Liver (tissue), 9 donors: Measurements from ENCODE around the gene RPP25L. TPM values are rescaled to one million over a fixed set of nuclear protein-coding genes. Genes with fewer than 3 reads are reported as not detected.

Experiments used
- DNase-seq: peaks from one replicate; pipeline ENCODE4 v3.0.0-alpha.2; 2017; ENCODE audit warnings: low spot score
- H3K27ac ChIP-seq, 2 donors: one replicate each; pipeline ENCODE4 v1.7.0; 2013; ENCODE audit warnings: inconsistent platforms in 2 of 2, low read length in 2 of 2, control low read depth in 1 of 2, low read depth in 1 of 2, mild to moderate bottlenecking in 1 of 2
- H3K27me3 ChIP-seq, 4 donors: one replicate each; pipeline versions ENCODE4 v1.6.1 to v1.7.0; 2013; ENCODE audit warnings: low read length in 3 of 4, inconsistent platforms in 1 of 4, mild to moderate bottlenecking in 1 of 4, moderate library complexity in 1 of 4; ENCODE audit not compliant: control insufficient read depth in 4 of 4, insufficient read depth in 4 of 4
- H3K36me3 ChIP-seq, 4 donors: one replicate each; pipeline versions ENCODE4 v1.6.1 to v1.7.0; 2013; ENCODE audit warnings: low read length in 3 of 4, mild to moderate bottlenecking in 3 of 4, low read depth in 1 of 4, moderate library complexity in 1 of 4; ENCODE audit not compliant: control insufficient read depth in 4 of 4, insufficient read depth in 3 of 4
- H3K4me1 ChIP-seq, 4 donors: one replicate each; pipeline versions ENCODE4 v1.6.1 to v1.7.0; 2013; ENCODE audit warnings: low read length in 3 of 4, mild to moderate bottlenecking in 3 of 4, moderate library complexity in 1 of 4; ENCODE audit not compliant: control insufficient read depth in 4 of 4, insufficient read depth in 4 of 4
- H3K4me3 ChIP-seq, 3 donors: one replicate each; pipeline versions ENCODE4 v1.6.1 to v1.7.0; 2013; ENCODE audit warnings: low read length in 3 of 3, control low read depth in 1 of 3, low read depth in 1 of 3, mild to moderate bottlenecking in 1 of 3
- H3K9ac ChIP-seq, 2 donors: one replicate each; pipeline ENCODE4 v1.7.0; 2013; ENCODE audit warnings: low read length in 2 of 2, mild to moderate bottlenecking in 2 of 2, moderate library complexity in 2 of 2, control low read depth in 1 of 2, low read depth in 1 of 2
- H3K9me3 ChIP-seq, 4 donors: one replicate each; pipeline versions ENCODE4 v1.6.1 to v1.7.0; 2013; ENCODE audit warnings: low read length in 3 of 4; ENCODE audit not compliant: control insufficient read depth in 4 of 4
- CTCF ChIP-seq: fragments of 150-350 bp; IDR thresholded peaks from 2 replicates; pipeline ENCODE4 v1.5.1; 2017; ENCODE audit warnings: improper control_type of control experiment, low read depth, low read length; ENCODE audit not compliant: missing input control
- EGR1 ChIP-seq, 2 donors: IDR thresholded peaks; 2 replicates each; pipeline ENCODE4 v1.6.1; 2016 to 2018; ENCODE audit warnings: antibody characterized with exemption in 2 of 2, low read depth in 2 of 2
- FOXA2 ChIP-seq: IDR thresholded peaks from 2 replicates; pipeline ENCODE4 v1.6.1; 2016; ENCODE audit warnings: antibody characterized with exemption
- GABPA ChIP-seq, 2 donors: IDR thresholded peaks in 1 of 2; conservative IDR thresholded peaks in 1 of 2; 2 replicates each; pipeline ENCODE4 v1.6.1; 2016; ENCODE audit warnings: antibody characterized with exemption in 2 of 2, mild to moderate bottlenecking in 1 of 2, moderate library complexity in 1 of 2
- HNF4A ChIP-seq, 2 donors: conservative IDR thresholded peaks; 2 replicates each; pipeline ENCODE4 v1.6.1; 2016; ENCODE audit warnings: antibody characterized with exemption in 2 of 2, mild to moderate bottlenecking in 2 of 2
- HNF4G ChIP-seq: IDR thresholded peaks from 2 replicates; pipeline ENCODE4 v1.6.1; 2016; ENCODE audit warnings: antibody characterized with exemption
- JUND ChIP-seq, 2 donors: IDR thresholded peaks; 2 replicates each; pipeline ENCODE4 v1.6.1; 2016; ENCODE audit warnings: antibody characterized with exemption in 2 of 2
- MAX ChIP-seq: IDR thresholded peaks from 2 replicates; pipeline ENCODE4 v1.6.1; 2016; ENCODE audit warnings: antibody characterized with exemption
- NR2F2 ChIP-seq: IDR thresholded peaks from 2 replicates; pipeline ENCODE4 v1.6.1; 2016; ENCODE audit warnings: antibody characterized with exemption
- RAD21 ChIP-seq, 2 donors: IDR thresholded peaks; 2 replicates each; pipeline ENCODE4 v1.6.1; 2016; ENCODE audit warnings: antibody characterized with exemption in 2 of 2, mild to moderate bottlenecking in 2 of 2
- REST ChIP-seq: IDR thresholded peaks from 2 replicates; pipeline ENCODE4 v1.6.1; 2016; ENCODE audit warnings: antibody characterized with exemption, mild to moderate bottlenecking
- RXRA ChIP-seq, 2 donors: IDR thresholded peaks; 2 replicates each; pipeline ENCODE4 v1.6.1; 2017 to 2018; ENCODE audit warnings: antibody characterized with exemption in 2 of 2, mild to moderate bottlenecking in 1 of 2
- SP1 ChIP-seq: IDR thresholded peaks from 2 replicates; pipeline ENCODE4 v1.6.1; 2018; ENCODE audit warnings: antibody characterized with exemption, mild to moderate bottlenecking
- TAF1 ChIP-seq: conservative IDR thresholded peaks from 2 replicates; pipeline ENCODE4 v1.6.1; 2016; ENCODE audit warnings: antibody characterized with exemption, mild to moderate bottlenecking
- YY1 ChIP-seq: IDR thresholded peaks from 2 replicates; pipeline ENCODE4 v1.6.1; 2016; ENCODE audit warnings: antibody characterized with exemption, mild to moderate bottlenecking
- ZBTB33 ChIP-seq: IDR thresholded peaks from 2 replicates; pipeline ENCODE4 v1.6.1; 2016; ENCODE audit warnings: antibody characterized with exemption
- WGBS: extraction: QIAGEN DNeasy Blood & Tissue Kit; methylation state at CpG from one replicate; pipeline ENCODE4 v1.1.7; 2013; 5-methylcytosine and 5-hydroxymethylcytosine counted together
- polyA plus RNA-seq, 2 donors: library from polyadenylated mRNA; stranded (reverse) in 1 of 2; unstranded in 1 of 2; fragments of 200-250 nt in 1 of 2; fragments of >200 nt in 1 of 2; fragmentation: Nextera tagmentation in 1 of 2; extraction: Ambion mirVana in 1 of 2; gene quantifications; one replicate each; pipeline versions ENCODE4 v1.2.1 to v1.2.3, GENCODE V29; 2013 to 2015
- total RNA-seq, 2 donors: library from RNA; depleted of rRNA; stranded (reverse); fragments of >200 nt; gene quantifications; one replicate each; pipeline ENCODE4 v1.2.3, GENCODE V29; 2014
- donor health status: healthy.
- donor health status: healthy.
- donor health status: healthy.
- donor health status: healthy.
- donor health status: healthy.

RPP25L gene
- total and polyA plus RNA-seq, 4 donors = 18.6 to 33.4 (median 24.2) TPM

- no peak for TF ChIP-seq JUND (IDR thresholded peaks at IDR 0.05)
- TF ChIP-seq SP1 = no peak
- TF ChIP-seq YY1 = no peak
- TF ChIP-seq EGR1 (IDR thresholded peaks at IDR 0.05; ENCODE audit: low read depth in 2 of 2) = no peak
- TF ChIP-seq CTCF = no peak
- no peak for TF ChIP-seq FOXA2
- TF ChIP-seq RXRA (IDR thresholded peaks at IDR 0.05) = no peak
- no peak for TF ChIP-seq TAF1
- no peak for TF ChIP-seq HNF4G
Measured at GRCh38 chr9:34634551-34635248, 22.8 kb upstream of the RPP25L start (continued).

- Histone ChIP-seq H3K4me1 (peaks cover 8 to 87% (median 79%) of the 10 kb centered on the region in 4 donors), H3K9ac (no peak overlapping the region), H3K4me3 (no peak overlapping the region), H3K36me3 (peaks cover 0 to 4% (median 2%) of the 10 kb centered on the region in 4 donors), H3K27ac (no peak overlapping the region), H3K9me3 (no peaks in the 10 kb centered on the region), H3K27me3 (no peaks in the 10 kb centered on the region)
- TF ChIP-seq GABPA (IDR thresholded peaks at IDR 0.05 in 1 of 2, conservative IDR thresholded peaks at IDR 0.05 in 1 of 2) (no peak), YY1 (no peak), RAD21 (IDR thresholded peaks at IDR 0.05) (peak; percentile 90 to 92), FOXA2 (no peak), NR2F2 (no peak), MAX (no peak), SP1 (no peak), CTCF (peak; percentile 86), HNF4A (conservative IDR thresholded peaks at IDR 0.05) (no peak), RXRA (IDR thresholded peaks at IDR 0.05) (peak in 1 of 2 donors; percentile 9), TAF1 (no peak), REST (no peak), JUND (IDR thresholded peaks at IDR 0.05) (no peak), ZBTB33 (no peak)
- WGBS = 22% methylated on average over 3 of the region's 3 CpGs
- DNase-seq = peak; percentile 77
Measured at GRCh38 chr9:34633851-34634550, 22.1 kb upstream of the RPP25L start.
